ENCODE results near the gene EZH1. TPM values are rescaled to one million over a fixed set of nuclear protein-coding genes. Genes with fewer than 3 reads are reported as not detected.

EZH1 gene
- 73.7 TPM for total RNA-seq

- TF ChIP-seq, protein P1, sequence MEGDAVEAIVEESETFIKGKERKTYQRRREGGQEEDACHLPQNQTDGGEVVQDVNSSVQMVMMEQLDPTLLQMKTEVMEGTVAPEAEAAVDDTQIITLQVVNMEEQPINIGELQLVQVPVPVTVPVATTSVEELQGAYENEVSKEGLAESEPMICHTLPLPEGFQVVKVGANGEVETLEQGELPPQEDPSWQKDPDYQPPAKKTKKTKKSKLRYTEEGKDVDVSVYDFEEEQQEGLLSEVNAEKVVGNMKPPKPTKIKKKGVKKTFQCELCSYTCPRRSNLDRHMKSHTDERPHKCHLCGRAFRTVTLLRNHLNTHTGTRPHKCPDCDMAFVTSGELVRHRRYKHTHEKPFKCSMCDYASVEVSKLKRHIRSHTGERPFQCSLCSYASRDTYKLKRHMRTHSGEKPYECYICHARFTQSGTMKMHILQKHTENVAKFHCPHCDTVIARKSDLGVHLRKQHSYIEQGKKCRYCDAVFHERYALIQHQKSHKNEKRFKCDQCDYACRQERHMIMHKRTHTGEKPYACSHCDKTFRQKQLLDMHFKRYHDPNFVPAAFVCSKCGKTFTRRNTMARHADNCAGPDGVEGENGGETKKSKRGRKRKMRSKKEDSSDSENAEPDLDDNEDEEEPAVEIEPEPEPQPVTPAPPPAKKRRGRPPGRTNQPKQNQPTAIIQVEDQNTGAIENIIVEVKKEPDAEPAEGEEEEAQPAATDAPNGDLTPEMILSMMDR (IDR thresholded peaks at IDR 0.05): peak in 1 of 3 experiments; percentile 37
- TF ChIP-seq POLR2AphosphoS5 (IDR thresholded peaks at IDR 0.05; ENCODE audit: insufficient read depth in 1 of 2, low read depth in 1 of 2) (peak in 1 of 2 donors; percentile 95), POLR2A (IDR thresholded peaks at IDR 0.05) (peak in 1 of 2 donors; percentile 88)
- no peaks in the 10 kb centered on the region for H3K36me3 ChIP-seq
- peak within 1 kb of the TSS; percentile 74 to 83 for H3K4me3 ChIP-seq
- H3K4me1 ChIP-seq: peaks cover 30% of the 10 kb centered on the region
- peak within 1 kb of the TSS; percentile 96 for H3K27ac ChIP-seq
- H3K27me3 ChIP-seq: no peaks in the 10 kb centered on the region
- DNase-seq (ENCODE audit: extremely low spot score in 2 of 2): no peak
- intact Hi-C loops (cut with DNase I): no loop called here
- no peaks in the 10 kb centered on the region for H3K9me3 ChIP-seq
These were observed at the start of gene EZH1 for GRCh38 chr17:42744806-42745617. Gene EZH1, minus strand, starts transcription at chr17:42745040. Its CDS starts 16,099 bp downstream, at chr17:42728941.

- Histone ChIP-seq H3K9me3 (no peaks in the 10 kb centered on the region), H3K27ac (no peak overlapping the region), H3K4me3 (no peak overlapping the region), H3K4me1 (peaks cover 20% of the 10 kb centered on the region), H3K27me3 (no peaks in the 10 kb centered on the region), H3K36me3 (peaks cover 0 to 6% of the 10 kb centered on the region in 2 donors)
- intact Hi-C loops (cut with DNase I): no loop called here
- TF ChIP-seq POLR2A (IDR thresholded peaks at IDR 0.05) (no peak), POLR2AphosphoS5 (IDR thresholded peaks at IDR 0.05; ENCODE audit: insufficient read depth in 1 of 2, low read depth in 1 of 2) (no peak)
- TF ChIP-seq, protein P1 (IDR thresholded peaks at IDR 0.05): no peak
- no peak for DNase-seq (ENCODE audit: extremely low spot score in 2 of 2)
These were observed 47.7 kb upstream of the EZH1 start for GRCh38 chr17:42792545-42792944.

- Histone ChIP-seq H3K4me3 (no peak overlapping the region), H3K27ac (no peak overlapping the region), H3K36me3 (peaks cover 0 to 3% of the 10 kb centered on the region in 2 donors), H3K9me3 (no peaks in the 10 kb centered on the region), H3K4me1 (peaks cover 14% of the 10 kb centered on the region), H3K27me3 (no peaks in the 10 kb centered on the region)
- no peak for DNase-seq (ENCODE audit: extremely low spot score in 2 of 2)
- no peak for TF ChIP-seq POLR2A (IDR thresholded peaks at IDR 0.05)
- no peak for TF ChIP-seq POLR2AphosphoS5 (IDR thresholded peaks at IDR 0.05; ENCODE audit: insufficient read depth in 1 of 2, low read depth in 1 of 2)
- TF ChIP-seq, protein P1 (IDR thresholded peaks at IDR 0.05): no peak
- intact Hi-C loops (cut with DNase I): no loop called here
These were observed 47.1 kb upstream of the EZH1 start for GRCh38 chr17:42791948-42792347.

- no peak overlapping the region for H3K4me3 ChIP-seq
- no peak for TF ChIP-seq POLR2AphosphoS5 (IDR thresholded peaks at IDR 0.05; ENCODE audit: insufficient read depth in 1 of 2, low read depth in 1 of 2)
- TF ChIP-seq, protein P1 (IDR thresholded peaks at IDR 0.05): no peak
- no peak for TF ChIP-seq POLR2A (IDR thresholded peaks at IDR 0.05)
- H3K36me3 ChIP-seq: no peaks in the 10 kb centered on the region
- H3K9me3 ChIP-seq: no peaks in the 10 kb centered on the region
- DNase-seq (ENCODE audit: extremely low spot score in 2 of 2): no peak
- intact Hi-C loops (cut with DNase I): no loop called here
- H3K27ac ChIP-seq: no peak overlapping the region
- peaks cover 4% of the 10 kb centered on the region for H3K27me3 ChIP-seq
- peaks cover under 1% of the 10 kb centered on the region for H3K4me1 ChIP-seq
These were observed 42.4 kb upstream of the EZH1 start for GRCh38 chr17:42787266-42787665.
